ENCODE data around the gene NFATC1.

Gene NFATC1

GRCh38 chr18:79531386-79531785, 135.7 kb downstream of the NFATC1 start:
- in situ Hi-C loops (cut with MboI; ENCODE audit: low sequenced_read_pairs, unreplicated experiment), result loop anchor here (10.0 kb wide), 2 partner anchors 113 to 157 kb away; no protein-coding TSS in a partner anchor
- DNase-seq (ENCODE audit: low spot score), result no peak
- TF ChIP-seq, protein P1, sequence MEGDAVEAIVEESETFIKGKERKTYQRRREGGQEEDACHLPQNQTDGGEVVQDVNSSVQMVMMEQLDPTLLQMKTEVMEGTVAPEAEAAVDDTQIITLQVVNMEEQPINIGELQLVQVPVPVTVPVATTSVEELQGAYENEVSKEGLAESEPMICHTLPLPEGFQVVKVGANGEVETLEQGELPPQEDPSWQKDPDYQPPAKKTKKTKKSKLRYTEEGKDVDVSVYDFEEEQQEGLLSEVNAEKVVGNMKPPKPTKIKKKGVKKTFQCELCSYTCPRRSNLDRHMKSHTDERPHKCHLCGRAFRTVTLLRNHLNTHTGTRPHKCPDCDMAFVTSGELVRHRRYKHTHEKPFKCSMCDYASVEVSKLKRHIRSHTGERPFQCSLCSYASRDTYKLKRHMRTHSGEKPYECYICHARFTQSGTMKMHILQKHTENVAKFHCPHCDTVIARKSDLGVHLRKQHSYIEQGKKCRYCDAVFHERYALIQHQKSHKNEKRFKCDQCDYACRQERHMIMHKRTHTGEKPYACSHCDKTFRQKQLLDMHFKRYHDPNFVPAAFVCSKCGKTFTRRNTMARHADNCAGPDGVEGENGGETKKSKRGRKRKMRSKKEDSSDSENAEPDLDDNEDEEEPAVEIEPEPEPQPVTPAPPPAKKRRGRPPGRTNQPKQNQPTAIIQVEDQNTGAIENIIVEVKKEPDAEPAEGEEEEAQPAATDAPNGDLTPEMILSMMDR (IDR thresholded peaks at IDR 0.05; ENCODE audit: borderline replicate concordance, control extremely low read depth, extremely low read depth, insufficient read depth, missing control alignments), result no peak

DNA sequence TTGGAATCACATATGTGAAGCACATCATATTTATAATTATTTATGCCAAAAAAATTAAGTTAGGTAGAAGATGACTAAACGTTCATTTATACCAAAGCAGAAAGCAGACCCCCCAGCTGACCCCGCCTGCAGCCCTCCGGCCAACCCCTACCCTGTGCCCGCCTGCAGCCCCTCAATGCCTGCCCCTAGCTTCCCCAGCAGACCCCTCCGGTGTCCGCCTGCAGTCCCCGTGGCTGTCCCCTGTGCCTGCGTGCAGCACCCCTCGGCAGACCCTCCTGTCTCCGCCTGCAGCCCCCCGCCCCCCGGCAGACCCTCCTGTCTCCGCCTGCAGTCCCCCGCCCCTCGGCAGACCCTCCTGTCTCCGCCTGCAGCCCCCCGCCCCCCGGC, 136.2 kb downstream of the NFATC1 start:
- no peak for DNase-seq (ENCODE audit: low spot score)
- TF ChIP-seq, protein P1 (IDR thresholded peaks at IDR 0.05; ENCODE audit: borderline replicate concordance, control extremely low read depth, extremely low read depth, insufficient read depth, missing control alignments), result no peak
- in situ Hi-C loops (cut with MboI; ENCODE audit: low sequenced_read_pairs, unreplicated experiment), result loop anchor here (10.0 kb wide), 2 partner anchors 113 to 157 kb away; no protein-coding TSS in a partner anchor

- in situ Hi-C loops (cut with MboI; ENCODE audit: low sequenced_read_pairs, unreplicated experiment), result loop anchor here (10.0 kb wide), 2 partner anchors 112 to 158 kb away; no protein-coding TSS in a partner anchor
- DNase-seq (ENCODE audit: low spot score), result no peak
- TF ChIP-seq, protein P1 (IDR thresholded peaks at IDR 0.05; ENCODE audit: borderline replicate concordance, control extremely low read depth, extremely low read depth, insufficient read depth, missing control alignments), result no peak
These were observed 136.7 kb downstream of the NFATC1 start for GRCh38 chr18:79532313-79533007.

GRCh38 chr18:79533146-79533545, 137.4 kb downstream of the NFATC1 start:
- TF ChIP-seq, protein P1 (IDR thresholded peaks at IDR 0.05; ENCODE audit: borderline replicate concordance, control extremely low read depth, extremely low read depth, insufficient read depth, missing control alignments), result no peak
- DNase-seq (ENCODE audit: low spot score), result no peak
- in situ Hi-C loops (cut with MboI; ENCODE audit: low sequenced_read_pairs, unreplicated experiment), result loop anchor here (10.0 kb wide), 2 partner anchors 112 to 158 kb away; no protein-coding TSS in a partner anchor

GRCh38 chr18:79533591-79533990, 137.9 kb downstream of the NFATC1 start:
- no peak for DNase-seq (ENCODE audit: low spot score)
- in situ Hi-C loops (cut with MboI; ENCODE audit: low sequenced_read_pairs, unreplicated experiment), result loop anchor here (10.0 kb wide), 2 partner anchors 111 to 159 kb away; no protein-coding TSS in a partner anchor
- TF ChIP-seq, protein P1 (IDR thresholded peaks at IDR 0.05; ENCODE audit: borderline replicate concordance, control extremely low read depth, extremely low read depth, insufficient read depth, missing control alignments), result no peak

DNA sequence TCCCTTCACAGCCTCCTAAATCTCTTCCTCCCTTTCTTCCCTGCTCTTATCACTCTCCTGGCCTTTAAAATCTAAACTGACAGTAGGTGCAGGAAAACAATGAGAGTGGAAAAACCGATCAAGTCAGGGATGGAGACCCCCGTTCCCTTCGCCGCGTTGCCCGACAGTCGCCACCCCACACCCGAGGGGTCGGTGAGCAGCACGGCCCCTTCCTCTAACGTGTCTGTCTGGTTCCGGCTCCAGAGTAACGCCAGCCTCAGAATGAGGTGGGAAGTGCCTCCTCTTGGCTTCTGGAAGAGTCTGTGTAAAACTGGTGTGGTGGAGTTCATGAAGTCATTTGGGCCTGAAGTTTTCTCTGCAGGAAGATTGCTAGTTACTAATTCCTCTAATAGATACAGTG, 138.6 kb downstream of the NFATC1 start:
- TF ChIP-seq, protein P1 (IDR thresholded peaks at IDR 0.05; ENCODE audit: borderline replicate concordance, control extremely low read depth, extremely low read depth, insufficient read depth, missing control alignments), result no peak
- DNase-seq (ENCODE audit: low spot score), result no peak
- in situ Hi-C loops (cut with MboI; ENCODE audit: low sequenced_read_pairs, unreplicated experiment), result loop anchor here (10.0 kb wide), 2 partner anchors 110 to 160 kb away; no protein-coding TSS in a partner anchor

Data from GM13976 (cell line).